GM12873 (cell line): Measurements from ENCODE around the gene UBE2D2.

Source experiments
- TF ChIP-seq, protein P1 (sequence below): IDR thresholded peaks from 2 replicates; pipeline ENCODE4 v1.5.1; 2012; ENCODE audit warnings: low read depth, mild to moderate bottlenecking, moderate library complexity, low read length, control low read depth; ENCODE audit not compliant: insufficient read depth; ENCODE audit errors: missing control alignments

The UBE2D2 gene

GRCh38 chr5:139523635-139524445, 37.3 kb upstream of the UBE2D2 start:
- TF ChIP-seq, protein P1, sequence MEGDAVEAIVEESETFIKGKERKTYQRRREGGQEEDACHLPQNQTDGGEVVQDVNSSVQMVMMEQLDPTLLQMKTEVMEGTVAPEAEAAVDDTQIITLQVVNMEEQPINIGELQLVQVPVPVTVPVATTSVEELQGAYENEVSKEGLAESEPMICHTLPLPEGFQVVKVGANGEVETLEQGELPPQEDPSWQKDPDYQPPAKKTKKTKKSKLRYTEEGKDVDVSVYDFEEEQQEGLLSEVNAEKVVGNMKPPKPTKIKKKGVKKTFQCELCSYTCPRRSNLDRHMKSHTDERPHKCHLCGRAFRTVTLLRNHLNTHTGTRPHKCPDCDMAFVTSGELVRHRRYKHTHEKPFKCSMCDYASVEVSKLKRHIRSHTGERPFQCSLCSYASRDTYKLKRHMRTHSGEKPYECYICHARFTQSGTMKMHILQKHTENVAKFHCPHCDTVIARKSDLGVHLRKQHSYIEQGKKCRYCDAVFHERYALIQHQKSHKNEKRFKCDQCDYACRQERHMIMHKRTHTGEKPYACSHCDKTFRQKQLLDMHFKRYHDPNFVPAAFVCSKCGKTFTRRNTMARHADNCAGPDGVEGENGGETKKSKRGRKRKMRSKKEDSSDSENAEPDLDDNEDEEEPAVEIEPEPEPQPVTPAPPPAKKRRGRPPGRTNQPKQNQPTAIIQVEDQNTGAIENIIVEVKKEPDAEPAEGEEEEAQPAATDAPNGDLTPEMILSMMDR: no peak

- TF ChIP-seq, protein P1: no peak
These were observed 36.7 kb upstream of the UBE2D2 start for GRCh38 chr5:139524446-139524845.

- TF ChIP-seq, protein P1: no peak
These were observed 36.1 kb upstream of the UBE2D2 start for GRCh38 chr5:139524940-139525585.

- TF ChIP-seq, protein P1: no peak
These were observed 29.4 kb upstream of the UBE2D2 start for GRCh38 chr5:139531772-139532169.

GRCh38 chr5:139543423-139543991, 17.6 kb upstream of the UBE2D2 start:
- TF ChIP-seq, protein P1: peak; percentile 35

GRCh38 chr5:139549162-139549894, 11.8 kb upstream of the UBE2D2 start:
- TF ChIP-seq, protein P1: no peak
